ENCODE results near the gene ASRGL1. TPM values are rescaled to one million over a fixed set of nuclear protein-coding genes. Genes with fewer than 3 reads are reported as not detected.

Gene ASRGL1
- total RNA-seq, 4 donors from 2014 or later = 14.9 to 44.5 (median 35.6) TPM

GRCh38 chr11:62428871-62429560 is 91.8 kb downstream of the ASRGL1 start:
- H3K36me3 ChIP-seq = no peaks in the 10 kb centered on the region
- TF ChIP-seq EP300 (IDR thresholded peaks at IDR 0.05; ENCODE audit: low read depth) (no peak), POLR2AphosphoS5 (IDR thresholded peaks at IDR 0.05) (no peak), POLR2A (IDR thresholded peaks at IDR 0.05) (no peak)
- H3K27ac ChIP-seq = peak overlapping the region; percentile 38 to 80 (median 76)
- no peaks in the 10 kb centered on the region for H3K27me3 ChIP-seq
- H3K9me3 ChIP-seq = no peaks in the 10 kb centered on the region
- peaks cover 13 to 74% (median 50%) of the 10 kb centered on the region in 4 donors for H3K4me1 ChIP-seq
- 72 to 84% methylated on average over 3 to 8 of the region's 8 CpGs for WGBS, 2 donors (ENCODE audit: low coverage in 1 of 2)
- intact Hi-C loops (cut with DNase I; ENCODE audit: low total_unique reads) (no loop called here), in situ Hi-C loops (cut with MboI; ENCODE audit: low pct_ligation_motif_present in 1 of 4, low pct_unique_long_range_greater_than_20kb in 1 of 4, low sequenced_read_pairs in 3 of 4) (loop anchor here (10.0 kb wide), 3 partner anchors 116 to 136 kb away; partner anchors contain the start of gene AHNAK (in 1 of the 4))
- no peak overlapping the region for H3K4me3 ChIP-seq
- no peak for DNase-seq

GRCh38 chr11:62430425-62430824 is 93.2 kb downstream of the ASRGL1 start:
- peak overlapping the region; percentile 69 to 80 (median 76) for H3K27ac ChIP-seq

GRCh38 chr11:62431171-62431901 is 94.1 kb downstream of the ASRGL1 start:
- in situ Hi-C loops (cut with MboI; ENCODE audit: low pct_ligation_motif_present in 1 of 4, low pct_unique_long_range_greater_than_20kb in 1 of 4, low sequenced_read_pairs in 3 of 4) (no loop called here), intact Hi-C loops (cut with DNase I; ENCODE audit: low total_unique reads) (no loop called here)
- no peak for DNase-seq
- no peaks in the 10 kb centered on the region for H3K9me3 ChIP-seq
- H3K27me3 ChIP-seq = no peaks in the 10 kb centered on the region
- 56 to 70% methylated on average over 11 of the region's 11 CpGs for WGBS, 2 donors (ENCODE audit: low coverage in 1 of 2)
- no peaks in the 10 kb centered on the region for H3K36me3 ChIP-seq
- H3K27ac ChIP-seq = peak overlapping the region; percentile 69 to 80 (median 76)
- TF ChIP-seq, protein P1, sequence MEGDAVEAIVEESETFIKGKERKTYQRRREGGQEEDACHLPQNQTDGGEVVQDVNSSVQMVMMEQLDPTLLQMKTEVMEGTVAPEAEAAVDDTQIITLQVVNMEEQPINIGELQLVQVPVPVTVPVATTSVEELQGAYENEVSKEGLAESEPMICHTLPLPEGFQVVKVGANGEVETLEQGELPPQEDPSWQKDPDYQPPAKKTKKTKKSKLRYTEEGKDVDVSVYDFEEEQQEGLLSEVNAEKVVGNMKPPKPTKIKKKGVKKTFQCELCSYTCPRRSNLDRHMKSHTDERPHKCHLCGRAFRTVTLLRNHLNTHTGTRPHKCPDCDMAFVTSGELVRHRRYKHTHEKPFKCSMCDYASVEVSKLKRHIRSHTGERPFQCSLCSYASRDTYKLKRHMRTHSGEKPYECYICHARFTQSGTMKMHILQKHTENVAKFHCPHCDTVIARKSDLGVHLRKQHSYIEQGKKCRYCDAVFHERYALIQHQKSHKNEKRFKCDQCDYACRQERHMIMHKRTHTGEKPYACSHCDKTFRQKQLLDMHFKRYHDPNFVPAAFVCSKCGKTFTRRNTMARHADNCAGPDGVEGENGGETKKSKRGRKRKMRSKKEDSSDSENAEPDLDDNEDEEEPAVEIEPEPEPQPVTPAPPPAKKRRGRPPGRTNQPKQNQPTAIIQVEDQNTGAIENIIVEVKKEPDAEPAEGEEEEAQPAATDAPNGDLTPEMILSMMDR (IDR thresholded peaks at IDR 0.05) = no peak
- TF ChIP-seq POLR2AphosphoS5 (IDR thresholded peaks at IDR 0.05) (peak in 1 of 3 donors; percentile 30), POLR2A (IDR thresholded peaks at IDR 0.05) (no peak), EP300 (IDR thresholded peaks at IDR 0.05; ENCODE audit: low read depth) (no peak)
- no peak overlapping the region for H3K4me3 ChIP-seq
- peaks cover 18 to 80% (median 47%) of the 10 kb centered on the region in 4 donors for H3K4me1 ChIP-seq

More at GRCh38 chr11:62430425-62430824, 93.2 kb downstream of the ASRGL1 start:
- Histone ChIP-seq H3K4me3 (no peak overlapping the region), H3K9me3 (no peaks in the 10 kb centered on the region), H3K27me3 (no peaks in the 10 kb centered on the region), H3K4me1 (peaks cover 13 to 76% (median 46%) of the 10 kb centered on the region in 4 donors), H3K36me3 (no peaks in the 10 kb centered on the region)
- no peak for DNase-seq
- in situ Hi-C loops (cut with MboI; ENCODE audit: low pct_ligation_motif_present in 1 of 4, low pct_unique_long_range_greater_than_20kb in 1 of 4, low sequenced_read_pairs in 3 of 4) = no loop called here
- TF ChIP-seq POLR2AphosphoS5 (IDR thresholded peaks at IDR 0.05) (no peak), POLR2A (IDR thresholded peaks at IDR 0.05) (no peak), EP300 (IDR thresholded peaks at IDR 0.05; ENCODE audit: low read depth) (no peak)
- TF ChIP-seq, protein P1 (IDR thresholded peaks at IDR 0.05) = no peak
- 46 to 70% methylated on average over 3 of the region's 3 CpGs for WGBS, 2 donors (ENCODE audit: low coverage in 1 of 2)
- intact Hi-C loops (cut with DNase I; ENCODE audit: low total_unique reads) = no loop called here

DNA sequence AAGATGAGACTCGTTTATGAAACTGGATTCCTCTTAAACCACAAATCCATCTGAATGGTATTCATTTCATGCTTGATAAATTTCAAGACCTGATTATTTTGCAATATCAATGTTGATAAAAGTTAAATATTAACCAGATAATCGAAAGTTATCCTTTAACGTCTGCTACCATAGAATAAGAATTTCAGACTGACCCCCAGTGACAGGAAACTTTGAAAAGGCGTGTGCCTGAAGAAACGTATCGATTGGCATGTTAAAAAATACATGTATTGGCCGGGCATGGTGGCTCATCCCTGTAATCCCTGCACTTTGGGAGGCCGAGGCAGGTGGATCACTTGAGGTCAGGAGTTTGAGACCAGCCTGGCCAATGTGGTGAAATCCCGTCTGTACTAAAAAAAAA is 95.4 kb downstream of the ASRGL1 start:
- peaks cover 18 to 68% (median 41%) of the 10 kb centered on the region in 4 donors for H3K4me1 ChIP-seq
- in situ Hi-C loops (cut with MboI; ENCODE audit: low pct_ligation_motif_present in 1 of 4, low pct_unique_long_range_greater_than_20kb in 1 of 4, low sequenced_read_pairs in 3 of 4) (no loop called here), intact Hi-C loops (cut with DNase I; ENCODE audit: low total_unique reads) (no loop called here)
- H3K27me3 ChIP-seq = no peaks in the 10 kb centered on the region
- H3K4me3 ChIP-seq = no peak overlapping the region
- peak overlapping the region; percentile 69 to 80 (median 76) for H3K27ac ChIP-seq
- DNase-seq = no peak
- TF ChIP-seq POLR2A (IDR thresholded peaks at IDR 0.05) = no peak
- 50 to 53% methylated on average over 4 to 9 of the region's 9 CpGs for WGBS, 2 donors (ENCODE audit: low coverage in 1 of 2)
- no peaks in the 10 kb centered on the region for H3K36me3 ChIP-seq
- H3K9me3 ChIP-seq = no peaks in the 10 kb centered on the region

Measured in transverse colon (tissue), 4 donors.